WI38 (cell line): ENCODE measurements around the gene ABI3.

ENCODE experiments used
- H3K4me3 ChIP-seq: 2 replicates; pipeline ENCODE4 v1.5.1; 2011; ENCODE audit warnings: low read depth, mild to moderate bottlenecking, control low read depth, low read length
- CTCF ChIP-seq: IDR thresholded peaks from 2 replicates; pipeline ENCODE4 v1.5.1; 2012; ENCODE audit warnings: low read depth, mild to moderate bottlenecking, control low read depth, low read length

Gene ABI3

DNA sequence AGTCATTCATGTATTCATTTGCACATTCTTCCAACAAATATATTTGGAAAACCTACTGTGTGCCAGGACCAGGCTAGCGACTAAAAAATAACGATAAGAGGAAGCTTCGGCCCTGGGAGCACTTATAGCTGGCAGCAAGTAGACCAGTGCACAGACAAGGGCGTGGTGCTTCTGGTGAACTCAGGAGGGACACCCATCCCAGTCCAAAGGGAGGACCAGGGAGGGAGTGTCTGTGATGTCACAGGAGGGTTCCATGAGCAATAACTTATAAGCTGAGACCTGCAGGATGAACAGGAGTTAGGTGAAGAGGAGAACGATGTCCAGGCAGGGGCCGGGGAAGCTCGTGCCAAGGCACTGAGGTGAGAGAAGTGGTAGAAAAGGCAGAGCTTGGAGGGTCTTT is 37.4 kb downstream of the ABI3 start:
- no peak for TF ChIP-seq CTCF
- no peak overlapping the region for H3K4me3 ChIP-seq

GRCh38 chr17:49249292-49249794 is 38.8 kb downstream of the ABI3 start:
- no peak overlapping the region for H3K4me3 ChIP-seq
- no peak for TF ChIP-seq CTCF

GRCh38 chr17:49249890-49250522 is 39.5 kb downstream of the ABI3 start:
- H3K4me3 ChIP-seq, result no peak overlapping the region
- no peak for TF ChIP-seq CTCF

- no peak for TF ChIP-seq CTCF
- no peak overlapping the region for H3K4me3 ChIP-seq
These were observed 41.7 kb downstream of the ABI3 start for GRCh38 chr17:49252148-49252695.

GRCh38 chr17:49254066-49254465 is 43.6 kb downstream of the ABI3 start:
- no peak for TF ChIP-seq CTCF
- no peak overlapping the region for H3K4me3 ChIP-seq

- no peak for TF ChIP-seq CTCF
- no peak overlapping the region for H3K4me3 ChIP-seq
These were observed 44.6 kb downstream of the ABI3 start for GRCh38 chr17:49255125-49255524.

- H3K4me3 ChIP-seq, result no peak overlapping the region
- no peak for TF ChIP-seq CTCF
These were observed 47.9 kb downstream of the ABI3 start for GRCh38 chr17:49258394-49258793.
